Pons (tissue), 1 donor: Measurements from ENCODE around the gene IL36A.

Experiments
- DNase-seq: peaks from one replicate; pipeline ENCODE4 v3.0.0-alpha.2; 2016; ENCODE audit warnings: low spot score

Gene IL36A

DNA sequence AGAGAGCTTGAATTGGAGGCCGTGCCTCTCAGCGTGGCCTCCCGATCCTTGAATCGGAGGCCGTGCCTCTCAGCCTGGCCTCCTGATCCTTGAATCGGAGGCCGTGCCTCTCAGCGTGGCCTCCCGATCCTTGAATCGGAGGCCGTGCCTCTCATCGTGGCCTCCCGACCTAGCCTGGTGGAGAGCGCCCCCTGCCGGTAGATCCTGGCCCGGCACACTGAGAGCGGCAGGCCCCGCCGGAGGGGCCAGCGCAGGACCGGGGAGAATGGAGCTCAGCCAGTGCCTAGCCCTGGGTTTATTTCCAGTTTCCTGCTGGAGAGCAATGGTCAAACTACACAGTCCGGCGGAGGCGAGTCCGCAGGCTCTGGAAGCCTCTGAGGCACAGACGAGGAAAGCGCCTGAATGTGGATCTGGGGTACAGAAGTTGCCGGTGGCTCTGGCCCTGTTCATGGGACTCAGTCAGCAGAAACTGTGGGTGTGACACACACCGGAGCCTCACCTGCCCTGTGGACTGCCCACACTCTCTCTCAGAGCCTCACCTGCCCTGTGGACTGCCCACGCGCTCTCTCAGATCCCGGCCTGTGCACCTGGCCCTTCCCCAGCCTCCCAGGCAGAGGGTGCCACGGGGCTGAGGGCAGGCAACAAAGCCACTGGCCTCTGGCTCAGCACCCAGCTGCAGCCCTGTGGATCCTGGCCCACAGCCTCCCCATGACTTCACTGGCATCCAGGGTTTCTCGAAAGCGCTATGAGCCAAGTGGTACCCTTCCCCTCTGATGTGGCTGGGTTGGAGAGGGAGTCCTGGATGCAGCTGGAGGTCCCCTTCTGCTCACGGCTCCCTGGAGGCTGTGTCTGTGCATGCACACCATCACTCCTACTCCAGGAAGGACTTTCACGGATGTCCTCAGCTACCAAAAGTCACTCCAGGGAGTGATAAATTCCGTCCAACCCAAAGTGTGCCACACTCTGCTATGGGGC, 45.9 kb downstream of the IL36A start:
- DNase-seq: no peak

DNA sequence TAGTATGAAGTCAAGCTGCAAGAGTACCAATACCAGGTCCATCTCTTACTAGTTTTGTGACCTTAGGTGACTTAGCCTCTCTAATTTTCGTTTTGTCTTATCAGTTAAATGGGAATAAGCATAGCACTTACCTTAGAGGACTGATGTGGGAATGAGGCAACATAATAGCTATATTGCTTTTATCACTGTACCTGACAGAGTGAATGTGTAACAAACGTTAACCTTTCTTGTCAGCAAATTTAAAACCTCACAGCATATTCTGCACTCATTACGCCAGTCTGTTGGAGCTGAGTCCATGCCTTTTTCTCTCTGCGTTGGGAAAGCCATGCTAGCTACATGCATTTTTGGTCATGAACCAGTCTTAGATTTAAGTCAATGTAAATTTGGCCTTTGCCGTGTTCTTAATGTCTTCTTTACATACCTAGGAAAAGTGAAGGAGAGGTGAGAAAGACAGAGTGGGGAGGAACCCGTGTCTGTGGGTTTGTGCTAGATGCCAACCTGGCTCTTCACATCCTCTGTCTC, 47.2 kb downstream of the IL36A start, which contains the start of gene IL36B:
IL36B (minus strand) TSS at position 472 of the 522 bp plus-strand sequence.
- DNase-seq: no peak

DNA sequence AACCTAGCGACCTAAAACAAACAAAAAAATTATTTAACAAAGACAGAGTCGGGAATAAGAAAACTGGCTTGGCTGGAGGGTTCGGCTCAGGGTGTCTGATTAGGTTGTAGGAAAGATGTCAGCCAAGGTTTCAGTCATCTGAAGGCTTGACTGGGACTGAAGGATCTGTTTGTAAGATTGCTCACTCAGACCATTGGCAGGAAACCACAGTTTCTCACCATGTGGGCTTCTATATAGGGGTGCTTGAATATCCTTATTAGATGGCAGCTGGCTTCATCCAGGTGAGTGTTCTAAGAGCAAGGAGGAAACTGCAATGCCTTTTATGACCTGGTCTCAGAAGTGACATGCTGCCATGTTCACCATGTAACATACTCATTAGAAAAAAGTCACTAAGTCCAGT, 48.4 kb downstream of the IL36A start:
- DNase-seq: no peak

- DNase-seq: no peak
Measured at GRCh38 chr2:113054066-113054465, 48.8 kb downstream of the IL36A start.

GRCh38 chr2:113056521-113056920, 51.3 kb downstream of the IL36A start:
- no peak for DNase-seq

DNA sequence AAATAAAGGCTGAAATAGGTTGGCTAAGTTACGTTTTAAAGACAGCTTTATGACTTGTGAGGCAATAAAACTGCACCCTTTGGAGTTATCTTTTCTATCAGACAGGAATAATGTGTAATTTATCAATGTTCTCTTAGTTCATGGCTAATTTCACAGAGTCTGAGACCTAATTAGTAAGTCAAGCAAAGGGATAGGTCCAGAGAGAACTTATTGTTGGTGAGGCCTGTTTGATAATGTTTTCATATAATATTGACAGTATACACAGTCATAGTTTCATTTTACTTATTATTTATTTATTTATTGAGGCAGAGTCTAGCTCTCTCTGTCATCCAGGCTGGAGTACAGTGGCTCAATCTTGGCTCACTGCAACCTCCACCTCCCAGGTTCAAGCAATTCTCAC, 51.9 kb downstream of the IL36A start:
- DNase-seq: no peak
